PC-3 (cell line): ENCODE data around the gene ESR2. TPM values are rescaled to one million over a fixed set of nuclear protein-coding genes. Genes with fewer than 3 reads are reported as not detected.

Source experiments
- ATAC-seq: fragments of 200-7000 bp; cut with Tn5 transposase; 2 replicates; pipeline ENCODE4 v1.9.1; 2020; ENCODE audit warnings: mild to moderate bottlenecking, moderate library complexity
- BruUV-seq: library from RNA; stranded (reverse); fragments of 400-500 nt; replicated peaks from 2 replicates; lab custom pipeline; 2021; lab: Mats Ljungman, UMichigan
- CTCF ChIA-PET: fragments of 300-600 bp; sonication (Branson Sonifier 250); formaldehyde crosslinking; loops from one replicate; lab custom pipeline; 2022; ENCODE audit warnings: antibody characterized with exemption; lab: Charles Lee
- POLR2A ChIA-PET: fragments of 300-600 bp; sonication (Branson Sonifier 250); formaldehyde crosslinking; loops from one replicate; lab custom pipeline; 2022; ENCODE audit warnings: antibody characterized with exemption; ENCODE audit not compliant: unreplicated experiment; lab: Charles Lee
- DNase-seq: peaks from one replicate; pipeline ENCODE4 v3.0.0-alpha.2; 2015
- H2AFZ ChIP-seq: fragments of 300-600 bp; sonication (generic); 2 replicates; pipeline ENCODE4 v1.6.0; 2016; ENCODE audit warnings: antibody characterized with exemption, low read length
- H3F3A ChIP-seq: fragments of 300-600 bp; sonication (generic); one replicate; pipeline ENCODE4 v1.6.0; 2017; ENCODE audit warnings: antibody characterized with exemption, low read length, control low read depth, mild to moderate bottlenecking; ENCODE audit not compliant: unreplicated experiment
- H3K27ac ChIP-seq: fragments of 300-600 bp; sonication (generic); 2 replicates; pipeline ENCODE4 v1.5.1; 2016; ENCODE audit warnings: mild to moderate bottlenecking, low read length
- H3K27me3 ChIP-seq: fragments of 300-600 bp; sonication (generic); 2 replicates; pipeline ENCODE4 v1.6.1; 2016; ENCODE audit warnings: low read length, mixed read lengths
- H3K36me3 ChIP-seq: fragments of 300-600 bp; sonication (generic); 2 replicates; pipeline ENCODE4 v1.6.1; 2016; ENCODE audit warnings: low read depth, mixed run types, low read length, mixed read lengths
- H3K4me1 ChIP-seq: fragments of 300-600 bp; sonication (generic); 2 replicates; pipeline ENCODE4 v1.5.1; 2016; ENCODE audit warnings: low read length; ENCODE audit not compliant: insufficient read depth
- H3K4me2 ChIP-seq: fragments of 300-600 bp; sonication (generic); 2 replicates; pipeline ENCODE4 v1.6.0; 2016; ENCODE audit warnings: low read length
- H3K4me3 ChIP-seq: fragments of 300-600 bp; sonication (generic); 2 replicates; pipeline ENCODE4 v1.5.1; 2016; ENCODE audit warnings: mild to moderate bottlenecking, low read length, mixed read lengths
- H3K79me2 ChIP-seq: fragments of 300-600 bp; sonication (generic); 2 replicates; pipeline ENCODE4 v1.6.1; 2017; ENCODE audit warnings: low read length, mixed read lengths
- H3K9ac ChIP-seq: fragments of 300-600 bp; sonication (generic); 2 replicates; pipeline ENCODE4 v1.6.0; 2016; ENCODE audit warnings: mild to moderate bottlenecking, low read length
- H3K9me2 ChIP-seq: fragments of 300-600 bp; sonication (generic); replicated peaks from 2 replicates; pipeline ENCODE4 v1.6.1; 2016; ENCODE audit warnings: mixed run types, low read length, mixed read lengths
- H3K9me3 ChIP-seq: fragments of 300-600 bp; sonication (generic); 2 replicates; pipeline ENCODE4 v1.6.1; 2016; ENCODE audit warnings: low read length, mixed read lengths
- H4K20me1 ChIP-seq: fragments of 300-600 bp; sonication (generic); 2 replicates; pipeline ENCODE4 v1.6.1; 2016; ENCODE audit warnings: low read length, mixed read lengths
- EZH2 ChIP-seq: fragments of 300-600 bp; sonication (generic); IDR thresholded peaks from one replicate; pipeline ENCODE4 v1.6.1; 2017; ENCODE audit warnings: antibody characterized with exemption, mild to moderate bottlenecking, low read length; ENCODE audit not compliant: unreplicated experiment
- EZH2phosphoT487 ChIP-seq: fragments of 300-600 bp; sonication (generic); IDR thresholded peaks from 2 replicates; pipeline ENCODE4 v1.6.1; 2018; ENCODE audit warnings: mild to moderate bottlenecking, antibody characterized with exemption, low read length, borderline replicate concordance
- intact Hi-C: fragments of 100-400 bp; cut with micrococcal nuclease; formaldehyde crosslinking; loops from 2 replicates; pipeline ENCODE4 v1.9.0; 2023
- total RNA-seq: library from RNA; depleted of rRNA; stranded (reverse); fragments of >200 nt; gene quantifications from 2 replicates; pipeline ENCODE4 v1.2.3, GENCODE V29; 2014
- TF ChIP-seq, protein P1 (sequence below): fragments of 300-600 bp; sonication (generic); conservative IDR thresholded peaks from 2 replicates; pipeline ENCODE4 v1.5.1; 2017; ENCODE audit warnings: antibody characterized with exemption, low read depth, mild to moderate bottlenecking, low read length

The ESR2 gene
- total RNA-seq, 1 experiment from 2014 or later, result 0.18 TPM

DNA sequence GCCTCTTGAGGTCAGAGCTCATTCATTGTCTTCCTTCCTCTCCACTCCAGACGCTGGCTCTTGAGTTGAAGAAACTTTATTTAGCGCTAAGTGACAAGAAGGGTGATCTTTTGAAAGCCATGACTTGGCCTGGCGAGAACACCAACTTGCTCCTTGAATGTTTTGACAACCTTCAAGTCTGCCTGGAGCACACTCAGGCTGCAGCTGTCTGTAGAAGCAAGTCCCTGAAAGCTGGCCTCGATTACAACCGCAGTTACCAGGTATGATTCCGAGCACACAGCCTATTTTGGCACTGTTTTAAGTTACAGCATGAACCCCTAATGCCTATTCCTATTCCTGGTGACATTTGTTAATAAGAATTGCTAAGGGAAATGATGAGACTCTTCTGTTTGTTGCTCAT lies 167.6 kb downstream of the ESR2 start:
- no peaks in the 10 kb centered on the region for H3K79me2 ChIP-seq
- DNase-seq (no peak), ATAC-seq (no peak)
- H2AFZ ChIP-seq, result no peak overlapping the region
- intact Hi-C loops, result no loop called here
- H3K4me1 ChIP-seq, result no peaks in the 10 kb centered on the region
- TF ChIP-seq, protein P1, sequence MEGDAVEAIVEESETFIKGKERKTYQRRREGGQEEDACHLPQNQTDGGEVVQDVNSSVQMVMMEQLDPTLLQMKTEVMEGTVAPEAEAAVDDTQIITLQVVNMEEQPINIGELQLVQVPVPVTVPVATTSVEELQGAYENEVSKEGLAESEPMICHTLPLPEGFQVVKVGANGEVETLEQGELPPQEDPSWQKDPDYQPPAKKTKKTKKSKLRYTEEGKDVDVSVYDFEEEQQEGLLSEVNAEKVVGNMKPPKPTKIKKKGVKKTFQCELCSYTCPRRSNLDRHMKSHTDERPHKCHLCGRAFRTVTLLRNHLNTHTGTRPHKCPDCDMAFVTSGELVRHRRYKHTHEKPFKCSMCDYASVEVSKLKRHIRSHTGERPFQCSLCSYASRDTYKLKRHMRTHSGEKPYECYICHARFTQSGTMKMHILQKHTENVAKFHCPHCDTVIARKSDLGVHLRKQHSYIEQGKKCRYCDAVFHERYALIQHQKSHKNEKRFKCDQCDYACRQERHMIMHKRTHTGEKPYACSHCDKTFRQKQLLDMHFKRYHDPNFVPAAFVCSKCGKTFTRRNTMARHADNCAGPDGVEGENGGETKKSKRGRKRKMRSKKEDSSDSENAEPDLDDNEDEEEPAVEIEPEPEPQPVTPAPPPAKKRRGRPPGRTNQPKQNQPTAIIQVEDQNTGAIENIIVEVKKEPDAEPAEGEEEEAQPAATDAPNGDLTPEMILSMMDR, result no peak
- TF ChIP-seq EZH2phosphoT487 (no peak), EZH2 (no peak)
- no peaks in the 10 kb centered on the region for H3K27me3 ChIP-seq
- H3K9ac ChIP-seq, result no peak overlapping the region
- H3K36me3 ChIP-seq, result no peaks in the 10 kb centered on the region
- no peak overlapping the region for H3K4me2 ChIP-seq
- no peaks in the 10 kb centered on the region for H3F3A ChIP-seq
- BruUV-seq, result no TSS peak
- H3K27ac ChIP-seq, result no peak overlapping the region
- no peaks in the 10 kb centered on the region for H3K9me3 ChIP-seq
- no peak overlapping the region for H3K4me3 ChIP-seq
- H4K20me1 ChIP-seq, result no peaks in the 10 kb centered on the region
- ChIA-PET CTCF (no interaction called here), POLR2A (interaction anchor here (0.7 kb wide), 1 partner anchor 183 kb away, joined by 4 read pairs; no protein-coding TSS in a partner anchor)
- H3K9me2 ChIP-seq, result no peaks in the 10 kb centered on the region

DNA sequence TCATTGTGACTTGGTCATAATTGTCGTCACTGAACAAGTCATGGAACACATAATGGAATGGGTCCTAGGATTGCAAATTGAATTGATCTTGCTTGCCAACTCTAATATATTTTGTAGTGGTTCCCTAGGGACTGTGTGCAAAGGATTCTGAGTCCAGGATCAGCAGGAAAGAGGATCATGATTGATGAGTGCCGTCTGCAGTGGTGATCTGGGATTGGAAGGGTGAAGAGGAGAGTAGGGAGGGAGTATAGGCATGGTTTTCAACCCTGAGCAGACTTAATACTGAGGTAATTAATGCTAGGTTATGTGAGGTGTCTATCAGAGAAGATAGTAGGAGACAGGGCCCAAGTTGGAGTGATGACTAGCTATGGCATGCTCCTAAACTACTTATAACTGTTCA lies 168.9 kb downstream of the ESR2 start:
- Histone ChIP-seq H3K36me3 (no peaks in the 10 kb centered on the region), H3K4me1 (no peaks in the 10 kb centered on the region), H3K27ac (no peak overlapping the region), H3F3A (no peaks in the 10 kb centered on the region), H2AFZ (no peak overlapping the region), H3K9me2 (no peaks in the 10 kb centered on the region), H3K9ac (no peak overlapping the region), H3K4me2 (no peak overlapping the region), H3K4me3 (no peak overlapping the region), H3K9me3 (no peaks in the 10 kb centered on the region), H3K27me3 (no peaks in the 10 kb centered on the region), H4K20me1 (no peaks in the 10 kb centered on the region), H3K79me2 (no peaks in the 10 kb centered on the region)
- TF ChIP-seq EZH2, result no peak
- no peak for TF ChIP-seq EZH2phosphoT487
- TF ChIP-seq, protein P1, result no peak
- intact Hi-C loops, result no loop called here
- no TSS peak for BruUV-seq
- POLR2A ChIA-PET, result no interaction called here
- CTCF ChIA-PET, result no interaction called here
- ATAC-seq, result no peak
- no peak for DNase-seq

DNA sequence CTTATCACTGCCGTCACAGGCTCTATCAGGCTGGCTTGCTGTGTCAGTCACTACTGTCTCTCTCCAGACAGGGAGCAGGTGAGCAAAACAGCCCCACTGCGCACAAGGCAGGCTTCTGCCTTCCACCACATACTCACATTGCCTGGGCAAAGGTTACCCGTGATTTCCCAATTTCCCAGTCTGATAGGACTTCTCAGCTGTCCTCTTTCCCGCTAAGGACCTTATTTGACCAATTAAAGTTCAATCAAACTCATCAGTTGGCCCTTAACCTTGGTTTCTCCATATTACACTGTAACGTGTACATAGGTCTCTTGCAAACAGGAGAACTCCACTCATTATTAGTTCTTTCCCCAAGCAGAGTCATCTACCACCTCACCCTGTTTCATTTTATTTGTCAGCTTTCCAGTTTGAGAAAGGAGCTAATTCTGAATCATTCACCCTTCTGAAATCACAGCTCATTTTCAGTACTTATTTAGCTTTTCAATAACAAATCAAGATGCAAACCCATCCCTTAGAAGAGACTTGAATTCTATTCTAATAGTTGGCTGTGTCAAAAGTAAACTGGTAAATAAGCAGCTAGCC lies 170.8 kb downstream of the ESR2 start:
- H3K9me2 ChIP-seq, result no peaks in the 10 kb centered on the region
- no peak for TF ChIP-seq EZH2phosphoT487
- TF ChIP-seq, protein P1, result no peak
- no peak for TF ChIP-seq EZH2
- H3K79me2 ChIP-seq, result no peaks in the 10 kb centered on the region
- BruUV-seq, result no TSS peak
- no peaks in the 10 kb centered on the region for H4K20me1 ChIP-seq
- H3K9ac ChIP-seq, result no peak overlapping the region
- ChIA-PET POLR2A (no interaction called here), CTCF (interaction anchor here (0.7 kb wide), 1 partner anchor 103 kb away, joined by 6 read pairs; no protein-coding TSS in a partner anchor)
- H3K27ac ChIP-seq, result no peak overlapping the region
- DNase-seq (peak; percentile 11), ATAC-seq (peak; percentile 55; the same call in 1 of the 2 replicates)
- H3K36me3 ChIP-seq, result no peaks in the 10 kb centered on the region
- H2AFZ ChIP-seq, result no peak overlapping the region
- H3K27me3 ChIP-seq, result no peaks in the 10 kb centered on the region
- intact Hi-C loops, result no loop called here
- no peak overlapping the region for H3K4me2 ChIP-seq
- H3K9me3 ChIP-seq, result no peaks in the 10 kb centered on the region
- peaks cover 2% of the 10 kb centered on the region for H3K4me1 ChIP-seq
- H3F3A ChIP-seq, result no peaks in the 10 kb centered on the region
- H3K4me3 ChIP-seq, result no peak overlapping the region
